ENCODE measurements around the gene CCBE1. TPM values are rescaled to one million over a fixed set of nuclear protein-coding genes. Genes with fewer than 3 reads are reported as not detected.
A peak's percentile ranks its signal among the peaks of the same experiment; 100 is the strongest.

Gene CCBE1
- total RNA-seq, 1 donor from 2014 or later = 1.6 TPM

DNA sequence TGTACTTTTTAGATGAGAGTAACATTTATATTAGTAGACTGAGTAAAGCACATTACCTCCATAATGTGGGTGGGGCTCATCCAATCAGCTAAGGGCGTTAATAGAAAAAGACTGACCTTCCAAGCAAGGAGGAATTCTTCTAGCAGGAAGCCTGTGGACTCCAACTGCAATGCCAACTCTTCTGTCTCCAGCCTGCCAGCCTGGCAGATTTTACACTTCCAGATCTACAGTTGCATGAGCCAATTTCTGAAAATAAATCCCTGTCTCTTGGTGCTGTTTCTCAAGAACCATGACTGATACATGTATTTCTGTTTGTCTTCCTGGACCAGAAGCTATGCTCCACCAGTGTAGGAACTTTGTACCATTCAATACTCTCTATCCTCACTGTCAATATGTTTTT, 269.2 kb downstream of the CCBE1 start:
- Histone ChIP-seq H3K27me3 (ENCODE audit: control insufficient read depth, insufficient read depth, low read length) (no peaks in the 10 kb centered on the region), H3K4me3 (ENCODE audit: low read depth, low read length) (no peak overlapping the region), H3K36me3 (ENCODE audit: control insufficient read depth, insufficient read depth, low read length) (no peaks in the 10 kb centered on the region)
- FAIRE-seq (no peak), DNase-seq (ENCODE audit: low read depth) (no peak)
- TF ChIP-seq, protein P1, sequence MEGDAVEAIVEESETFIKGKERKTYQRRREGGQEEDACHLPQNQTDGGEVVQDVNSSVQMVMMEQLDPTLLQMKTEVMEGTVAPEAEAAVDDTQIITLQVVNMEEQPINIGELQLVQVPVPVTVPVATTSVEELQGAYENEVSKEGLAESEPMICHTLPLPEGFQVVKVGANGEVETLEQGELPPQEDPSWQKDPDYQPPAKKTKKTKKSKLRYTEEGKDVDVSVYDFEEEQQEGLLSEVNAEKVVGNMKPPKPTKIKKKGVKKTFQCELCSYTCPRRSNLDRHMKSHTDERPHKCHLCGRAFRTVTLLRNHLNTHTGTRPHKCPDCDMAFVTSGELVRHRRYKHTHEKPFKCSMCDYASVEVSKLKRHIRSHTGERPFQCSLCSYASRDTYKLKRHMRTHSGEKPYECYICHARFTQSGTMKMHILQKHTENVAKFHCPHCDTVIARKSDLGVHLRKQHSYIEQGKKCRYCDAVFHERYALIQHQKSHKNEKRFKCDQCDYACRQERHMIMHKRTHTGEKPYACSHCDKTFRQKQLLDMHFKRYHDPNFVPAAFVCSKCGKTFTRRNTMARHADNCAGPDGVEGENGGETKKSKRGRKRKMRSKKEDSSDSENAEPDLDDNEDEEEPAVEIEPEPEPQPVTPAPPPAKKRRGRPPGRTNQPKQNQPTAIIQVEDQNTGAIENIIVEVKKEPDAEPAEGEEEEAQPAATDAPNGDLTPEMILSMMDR (IDR thresholded peaks at IDR 0.05; ENCODE audit: insufficient read depth, low read length, severe bottlenecking) = no peak

DNA sequence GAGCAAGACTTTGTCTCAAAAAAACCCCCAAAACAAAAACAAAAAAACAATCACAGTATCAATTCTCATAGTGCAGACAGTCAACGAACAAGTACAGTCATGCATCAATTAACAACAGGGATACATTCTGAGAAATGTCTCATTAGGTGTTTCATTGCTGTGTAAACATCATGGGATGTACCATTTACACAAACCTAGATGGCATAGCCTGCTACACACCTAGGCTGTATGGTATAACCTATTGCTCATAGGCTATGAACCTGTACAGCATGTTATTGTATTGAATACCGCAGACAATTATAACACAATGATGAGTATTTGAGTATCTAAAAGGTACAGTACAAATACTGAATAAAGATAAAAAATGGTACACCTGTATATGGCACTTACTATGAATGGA, 270.4 kb downstream of the CCBE1 start:
- peak; percentile 99 for DNase-seq (ENCODE audit: low read depth)
- FAIRE-seq = peak; percentile 97
- no peaks in the 10 kb centered on the region for H3K27me3 ChIP-seq (ENCODE audit: control insufficient read depth, insufficient read depth, low read length)

DNA sequence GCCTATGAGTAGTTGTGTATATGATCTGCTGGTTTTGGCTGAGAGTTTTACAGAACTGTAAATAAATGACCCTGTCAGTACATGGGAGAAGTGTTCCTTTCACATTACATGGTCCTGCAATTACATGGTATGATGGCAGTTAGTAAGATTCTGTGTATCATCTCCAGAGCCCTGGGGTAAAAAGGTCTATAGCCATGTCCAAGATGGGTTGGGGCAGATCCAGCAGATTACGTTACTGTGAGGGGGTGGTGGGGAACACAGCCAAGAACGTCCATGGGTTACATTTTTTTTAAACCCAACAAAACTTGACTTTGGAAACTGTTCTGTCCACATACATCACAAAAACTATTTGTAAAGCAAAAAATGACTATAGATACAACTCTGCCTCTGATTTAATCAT, 274.0 kb downstream of the CCBE1 start:
- TF ChIP-seq, protein P1 (IDR thresholded peaks at IDR 0.05; ENCODE audit: insufficient read depth, low read length, severe bottlenecking) = no peak
- H3K36me3 ChIP-seq (ENCODE audit: control insufficient read depth, insufficient read depth, low read length) = no peaks in the 10 kb centered on the region
- DNase-seq (ENCODE audit: low read depth) (peak; percentile 5), FAIRE-seq (no peak)
- no peaks in the 10 kb centered on the region for H3K27me3 ChIP-seq (ENCODE audit: control insufficient read depth, insufficient read depth, low read length)
- H3K4me3 ChIP-seq (ENCODE audit: low read depth, low read length) = no peak overlapping the region

More for the DNA sequence above, 270.4 kb downstream of the CCBE1 start:
- Histone ChIP-seq H3K36me3 (ENCODE audit: control insufficient read depth, insufficient read depth, low read length) (no peaks in the 10 kb centered on the region), H3K4me3 (ENCODE audit: low read depth, low read length) (no peak overlapping the region)
- TF ChIP-seq, protein P1 (IDR thresholded peaks at IDR 0.05; ENCODE audit: insufficient read depth, low read length, severe bottlenecking) = no peak

DNA sequence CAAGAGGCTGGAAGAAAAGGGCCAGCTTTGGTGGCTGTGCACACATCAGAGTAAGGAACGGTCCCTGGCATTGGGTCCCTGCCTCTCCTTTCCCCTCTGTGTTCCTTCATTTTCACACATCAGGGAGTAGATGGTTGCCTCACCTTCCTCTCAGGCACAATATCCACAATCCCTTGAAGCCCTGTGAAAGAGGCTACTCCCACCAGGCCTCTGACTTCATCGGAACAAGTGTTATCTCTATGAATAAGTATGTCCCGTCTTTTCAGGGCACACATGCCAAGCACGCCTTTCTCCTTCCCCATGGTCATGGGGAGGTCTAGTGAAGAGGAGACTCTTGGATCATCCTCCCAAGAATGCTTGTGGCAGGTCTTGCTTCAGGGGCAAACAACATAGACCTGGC, 277.0 kb downstream of the CCBE1 start:
- DNase-seq (ENCODE audit: low read depth) (no peak), FAIRE-seq (peak; percentile 43)
- H3K36me3 ChIP-seq (ENCODE audit: control insufficient read depth, insufficient read depth, low read length) = no peaks in the 10 kb centered on the region
- TF ChIP-seq, protein P1 (IDR thresholded peaks at IDR 0.05; ENCODE audit: insufficient read depth, low read length, severe bottlenecking) = no peak
- no peak overlapping the region for H3K4me3 ChIP-seq (ENCODE audit: low read depth, low read length)
- no peaks in the 10 kb centered on the region for H3K27me3 ChIP-seq (ENCODE audit: control insufficient read depth, insufficient read depth, low read length)

DNA sequence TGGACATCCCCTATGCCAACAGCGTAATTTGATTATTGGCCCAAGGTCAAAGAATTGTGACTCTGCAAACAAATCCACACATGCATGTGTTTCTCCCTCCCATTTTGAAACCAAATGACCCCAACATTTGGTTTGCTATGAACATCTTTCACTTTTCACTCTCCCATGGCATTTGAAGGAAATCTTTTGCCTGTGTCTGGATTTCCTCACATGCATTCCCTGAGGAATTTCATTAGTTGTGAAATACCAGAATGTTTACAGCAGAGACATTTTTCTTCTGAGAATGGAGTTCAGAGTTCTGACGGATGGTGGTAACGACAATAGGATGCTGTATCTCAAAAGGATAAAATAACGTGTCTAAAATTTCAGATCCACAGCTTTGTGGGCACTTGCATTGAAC, 277.8 kb downstream of the CCBE1 start:
- DNase-seq (ENCODE audit: low read depth) (no peak), FAIRE-seq (no peak)
- H3K27me3 ChIP-seq (ENCODE audit: control insufficient read depth, insufficient read depth, low read length) = no peaks in the 10 kb centered on the region

DNA sequence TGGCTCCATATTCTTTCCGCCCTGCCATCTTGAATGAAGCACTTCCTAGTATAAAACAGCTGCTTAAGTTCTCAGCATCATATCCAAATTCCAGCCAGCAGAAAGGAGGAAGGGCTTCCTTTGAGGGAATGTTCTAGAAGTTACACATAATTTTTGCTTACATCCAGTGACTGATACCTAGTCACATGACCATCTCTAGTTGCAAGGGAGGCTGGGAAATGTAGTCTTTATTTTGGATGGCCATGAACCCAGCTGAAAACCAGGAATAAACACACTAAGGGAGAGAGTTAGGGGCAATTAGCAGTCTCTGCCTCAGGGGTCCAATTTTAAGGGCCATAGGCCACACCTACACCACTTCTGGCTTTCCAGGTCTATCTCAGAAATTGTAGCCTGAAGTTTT, 280.4 kb downstream of the CCBE1 start:
- DNase-seq (ENCODE audit: low read depth) (peak; percentile 31), FAIRE-seq (no peak)
- H3K27me3 ChIP-seq (ENCODE audit: control insufficient read depth, insufficient read depth, low read length) = no peaks in the 10 kb centered on the region
- H3K4me3 ChIP-seq (ENCODE audit: low read depth, low read length) = no peak overlapping the region
- TF ChIP-seq, protein P1 (IDR thresholded peaks at IDR 0.05; ENCODE audit: insufficient read depth, low read length, severe bottlenecking) = no peak
- no peaks in the 10 kb centered on the region for H3K36me3 ChIP-seq (ENCODE audit: control insufficient read depth, insufficient read depth, low read length)

More for the DNA sequence above, 277.8 kb downstream of the CCBE1 start:
- no peaks in the 10 kb centered on the region for H3K36me3 ChIP-seq (ENCODE audit: control insufficient read depth, insufficient read depth, low read length)
- no peak overlapping the region for H3K4me3 ChIP-seq (ENCODE audit: low read depth, low read length)
- TF ChIP-seq, protein P1 (IDR thresholded peaks at IDR 0.05; ENCODE audit: insufficient read depth, low read length, severe bottlenecking) = no peak

All from bronchial epithelial cell (primary cell).